ENCODE results near the gene BHLHE40. TPM values are rescaled to one million over a fixed set of nuclear protein-coding genes. Genes with fewer than 3 reads are reported as not detected.

BHLHE40 gene
- total and polyA plus RNA-seq, 2 of the 13 experiments (the other 11 are each of a cell fraction or from before 2014, with no cell fraction given) = 1.8 to 51.0 TPM

GRCh38 chr3:5016211-5017161 lies 37.2 kb downstream of the BHLHE40 start (continued):
- TF ChIP-seq ZNF101 (CRISPR knock-in tag; IDR thresholded peaks at IDR 0.05; ENCODE audit: borderline replicate concordance, low read depth) (no peak), ZNF335 (CRISPR knock-in tag; IDR thresholded peaks at IDR 0.05) (no peak), ATF6 (CRISPR knock-in tag; conservative IDR thresholded peaks at IDR 0.05) (no peak), TRIM24 (CRISPR knock-in tag; IDR thresholded peaks at IDR 0.05) (no peak), TOE1 (CRISPR knock-in tag; IDR thresholded peaks at IDR 0.05) (no peak), ZNF230 (CRISPR knock-in tag; IDR thresholded peaks at IDR 0.05) (no peak), MTA3 (CRISPR knock-in tag; IDR thresholded peaks at IDR 0.05) (no peak), KAT8 (CRISPR knock-in tag; IDR thresholded peaks at IDR 0.05) (peak; percentile 52; the same call in 1 of the 2 replicates), NFAT5 (CRISPR knock-in tag; IDR thresholded peaks at IDR 0.05) (no peak), TIGD3 (CRISPR knock-in tag; IDR thresholded peaks at IDR 0.05; ENCODE audit: borderline replicate concordance) (no peak), DRAP1 (CRISPR knock-in tag; IDR thresholded peaks at IDR 0.05) (peak; percentile 65; the same call in 1 of the 2 replicates), TSC22D2 (CRISPR knock-in tag; IDR thresholded peaks at IDR 0.05; ENCODE audit: borderline replicate concordance) (no peak), RXRB (CRISPR knock-in tag; IDR thresholded peaks at IDR 0.05; ENCODE audit: borderline replicate concordance) (peak; percentile 80; the same call in 1 of the 2 replicates), SETDB1 (CRISPR knock-in tag; IDR thresholded peaks at IDR 0.05; ENCODE audit: borderline replicate concordance) (no peak), ZBTB37 (CRISPR knock-in tag; IDR thresholded peaks at IDR 0.05) (no peak), KDM3A (CRISPR knock-in tag; IDR thresholded peaks at IDR 0.05; ENCODE audit: low read depth) (peak; percentile 71; the same call in 1 of the 2 replicates), KMT2B (CRISPR knock-in tag; IDR thresholded peaks at IDR 0.05) (no peak)
